ENCODE data around the gene PRKCH.

The PRKCH gene

GRCh38 chr14:61480704-61481285 lies 159.4 kb downstream of the PRKCH start:
- Histone ChIP-seq H3K9ac (ENCODE audit: insufficient read length) (no peak overlapping the region), H3K36me3 (ENCODE audit: insufficient read depth, low read length) (no peaks in the 10 kb centered on the region), H3K9me3 (ENCODE audit: low read depth, low read length) (no peaks in the 10 kb centered on the region), H3K27ac (no peak overlapping the region), H3K4me3 (no peak overlapping the region)
- DNase-seq (ENCODE audit: low read depth, low spot score): no peak
- TF ChIP-seq POLR2AphosphoS5 (IDR thresholded peaks at IDR 0.05; ENCODE audit: borderline replicate concordance, low read depth, low read length) (no peak), EZH2 (IDR thresholded peaks at IDR 0.05) (no peak), FOXP2 (optimal IDR thresholded peaks at IDR 0.05; ENCODE audit: control extremely low read depth, extremely low read length, insufficient read depth) (no peak)

GRCh38 chr14:61481701-61482100 lies 160.3 kb downstream of the PRKCH start:
- no peak for TF ChIP-seq EZH2 (IDR thresholded peaks at IDR 0.05)
- no peak for TF ChIP-seq FOXP2 (optimal IDR thresholded peaks at IDR 0.05; ENCODE audit: control extremely low read depth, extremely low read length, insufficient read depth)
- no peak for TF ChIP-seq POLR2AphosphoS5 (IDR thresholded peaks at IDR 0.05; ENCODE audit: borderline replicate concordance, low read depth, low read length)
- no peak for DNase-seq (ENCODE audit: low read depth, low spot score)
- H3K9ac ChIP-seq (ENCODE audit: insufficient read length): no peak overlapping the region
- H3K27ac ChIP-seq: no peak overlapping the region
- H3K9me3 ChIP-seq (ENCODE audit: low read depth, low read length): no peaks in the 10 kb centered on the region
- no peak overlapping the region for H3K4me3 ChIP-seq
- no peaks in the 10 kb centered on the region for H3K36me3 ChIP-seq (ENCODE audit: insufficient read depth, low read length)

GRCh38 chr14:61482348-61483206 lies 161.2 kb downstream of the PRKCH start:
- no peak overlapping the region for H3K27ac ChIP-seq
- H3K4me3 ChIP-seq: no peak overlapping the region
- no peaks in the 10 kb centered on the region for H3K36me3 ChIP-seq (ENCODE audit: insufficient read depth, low read length)
- no peaks in the 10 kb centered on the region for H3K9me3 ChIP-seq (ENCODE audit: low read depth, low read length)
- TF ChIP-seq EZH2 (IDR thresholded peaks at IDR 0.05) (no peak), POLR2AphosphoS5 (IDR thresholded peaks at IDR 0.05; ENCODE audit: borderline replicate concordance, low read depth, low read length) (no peak), FOXP2 (optimal IDR thresholded peaks at IDR 0.05; ENCODE audit: control extremely low read depth, extremely low read length, insufficient read depth) (no peak)
- DNase-seq (ENCODE audit: low read depth, low spot score): no peak
- H3K9ac ChIP-seq (ENCODE audit: insufficient read length): no peak overlapping the region

GRCh38 chr14:61483476-61483875 lies 162.1 kb downstream of the PRKCH start:
- DNase-seq (ENCODE audit: low read depth, low spot score): no peak
- Histone ChIP-seq H3K9ac (ENCODE audit: insufficient read length) (no peak overlapping the region), H3K27ac (no peak overlapping the region), H3K4me3 (no peak overlapping the region), H3K36me3 (ENCODE audit: insufficient read depth, low read length) (no peaks in the 10 kb centered on the region), H3K9me3 (ENCODE audit: low read depth, low read length) (no peaks in the 10 kb centered on the region)
- TF ChIP-seq EZH2 (IDR thresholded peaks at IDR 0.05) (no peak), FOXP2 (optimal IDR thresholded peaks at IDR 0.05; ENCODE audit: control extremely low read depth, extremely low read length, insufficient read depth) (no peak), POLR2AphosphoS5 (IDR thresholded peaks at IDR 0.05; ENCODE audit: borderline replicate concordance, low read depth, low read length) (no peak)

GRCh38 chr14:61484031-61484430 lies 162.7 kb downstream of the PRKCH start:
- DNase-seq (ENCODE audit: low read depth, low spot score): no peak
- no peak overlapping the region for H3K4me3 ChIP-seq
- no peak overlapping the region for H3K9ac ChIP-seq (ENCODE audit: insufficient read length)
- no peaks in the 10 kb centered on the region for H3K9me3 ChIP-seq (ENCODE audit: low read depth, low read length)
- TF ChIP-seq POLR2AphosphoS5 (IDR thresholded peaks at IDR 0.05; ENCODE audit: borderline replicate concordance, low read depth, low read length) (no peak), FOXP2 (optimal IDR thresholded peaks at IDR 0.05; ENCODE audit: control extremely low read depth, extremely low read length, insufficient read depth) (no peak), EZH2 (IDR thresholded peaks at IDR 0.05) (no peak)
- no peaks in the 10 kb centered on the region for H3K36me3 ChIP-seq (ENCODE audit: insufficient read depth, low read length)
- H3K27ac ChIP-seq: no peak overlapping the region

GRCh38 chr14:61484826-61485584 lies 163.6 kb downstream of the PRKCH start:
- no peak for DNase-seq (ENCODE audit: low read depth, low spot score)
- H3K4me3 ChIP-seq: no peak overlapping the region
- TF ChIP-seq EZH2 (IDR thresholded peaks at IDR 0.05) (no peak), POLR2AphosphoS5 (IDR thresholded peaks at IDR 0.05; ENCODE audit: borderline replicate concordance, low read depth, low read length) (no peak), FOXP2 (optimal IDR thresholded peaks at IDR 0.05; ENCODE audit: control extremely low read depth, extremely low read length, insufficient read depth) (no peak)
- H3K9ac ChIP-seq (ENCODE audit: insufficient read length): no peak overlapping the region
- no peaks in the 10 kb centered on the region for H3K9me3 ChIP-seq (ENCODE audit: low read depth, low read length)
- no peak overlapping the region for H3K27ac ChIP-seq
- H3K36me3 ChIP-seq (ENCODE audit: insufficient read depth, low read length): no peaks in the 10 kb centered on the region

- H3K4me3 ChIP-seq: no peak overlapping the region
- no peaks in the 10 kb centered on the region for H3K36me3 ChIP-seq (ENCODE audit: insufficient read depth, low read length)
- no peak overlapping the region for H3K9ac ChIP-seq (ENCODE audit: insufficient read length)
- no peak overlapping the region for H3K27ac ChIP-seq
- TF ChIP-seq FOXP2 (optimal IDR thresholded peaks at IDR 0.05; ENCODE audit: control extremely low read depth, extremely low read length, insufficient read depth): no peak
- TF ChIP-seq POLR2AphosphoS5 (IDR thresholded peaks at IDR 0.05; ENCODE audit: borderline replicate concordance, low read depth, low read length): no peak
- no peaks in the 10 kb centered on the region for H3K9me3 ChIP-seq (ENCODE audit: low read depth, low read length)
- DNase-seq (ENCODE audit: low read depth, low spot score): no peak
Observed at GRCh38 chr14:61485661-61486060, 164.3 kb downstream of the PRKCH start.

- TF ChIP-seq POLR2AphosphoS5 (IDR thresholded peaks at IDR 0.05; ENCODE audit: borderline replicate concordance, low read depth, low read length) (no peak), EZH2 (IDR thresholded peaks at IDR 0.05) (no peak), FOXP2 (optimal IDR thresholded peaks at IDR 0.05; ENCODE audit: control extremely low read depth, extremely low read length, insufficient read depth) (no peak)
- Histone ChIP-seq H3K4me3 (no peak overlapping the region), H3K9me3 (ENCODE audit: low read depth, low read length) (no peaks in the 10 kb centered on the region), H3K27ac (no peak overlapping the region), H3K36me3 (ENCODE audit: insufficient read depth, low read length) (no peaks in the 10 kb centered on the region), H3K9ac (ENCODE audit: insufficient read length) (no peak overlapping the region)
- DNase-seq (ENCODE audit: low read depth, low spot score): no peak
Observed at GRCh38 chr14:61486930-61487495, 165.6 kb downstream of the PRKCH start.

Measured in SK-N-MC (cell line).